Upper lobe of left lung (tissue), 4 donors: ENCODE measurements around the gene RHEB.

Experiments used
- CTCF ChIP-seq, 6 experiments: fragments of 450-650 bp in 4 of 6; fragments of 200-600 bp in 2 of 6; sonication (generic) in 2 of 6; IDR thresholded peaks; one replicate each; pipeline ENCODE4 v1.5.1; 2016 to 2019; ENCODE audit warnings: antibody characterized with exemption in 6 of 6
- POLR2A ChIP-seq, 4 donors: fragments of 450-650 bp; IDR thresholded peaks; one replicate each; pipeline ENCODE4 v1.5.1; 2016 to 2017; ENCODE audit warnings: antibody characterized with exemption in 4 of 4, mild to moderate bottlenecking in 2 of 4

DNA sequence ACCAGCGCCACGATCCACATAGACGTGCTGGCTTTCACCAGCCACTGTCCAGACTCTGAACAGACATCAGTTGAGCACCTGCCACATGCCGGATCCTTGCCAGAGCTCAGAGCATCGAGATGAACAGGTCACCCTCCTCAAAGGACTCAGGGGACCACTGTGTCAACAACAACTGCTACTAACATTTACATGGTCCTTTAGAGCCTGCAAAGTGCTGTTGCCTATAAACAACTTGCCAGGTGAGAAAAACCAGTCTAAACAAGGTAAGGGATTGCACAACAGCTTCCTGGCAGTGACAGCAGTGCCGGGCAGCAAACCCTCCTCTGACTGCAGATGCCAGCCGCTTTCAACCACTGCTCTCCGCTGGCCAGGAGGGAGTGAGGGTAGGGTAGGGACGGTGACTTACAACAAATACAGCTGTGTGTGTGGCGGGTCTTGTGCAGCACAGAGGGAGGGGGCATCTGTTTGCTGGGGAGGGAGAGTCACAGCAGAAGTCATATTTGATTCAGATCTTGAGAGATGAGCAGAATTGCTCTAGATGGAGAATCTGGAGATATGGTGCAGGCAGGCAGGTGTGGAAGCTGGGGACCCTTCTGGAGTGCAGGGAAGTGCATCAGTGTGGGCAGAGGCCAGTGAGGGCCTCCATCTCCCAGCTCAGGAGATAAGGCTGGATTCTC lies 32.8 kb upstream of the RHEB start:
- TF ChIP-seq CTCF (IDR thresholded peaks at IDR 0.05), result no peak
- no peak for TF ChIP-seq POLR2A (IDR thresholded peaks at IDR 0.05)
